COLO829 (cell line): ENCODE data around the gene TTC21A.

Experiments used
- DNase-seq: peaks from one replicate; pipeline ENCODE4 v3.0.0; 2012; ENCODE audit warnings: low spot score

TTC21A gene

DNA sequence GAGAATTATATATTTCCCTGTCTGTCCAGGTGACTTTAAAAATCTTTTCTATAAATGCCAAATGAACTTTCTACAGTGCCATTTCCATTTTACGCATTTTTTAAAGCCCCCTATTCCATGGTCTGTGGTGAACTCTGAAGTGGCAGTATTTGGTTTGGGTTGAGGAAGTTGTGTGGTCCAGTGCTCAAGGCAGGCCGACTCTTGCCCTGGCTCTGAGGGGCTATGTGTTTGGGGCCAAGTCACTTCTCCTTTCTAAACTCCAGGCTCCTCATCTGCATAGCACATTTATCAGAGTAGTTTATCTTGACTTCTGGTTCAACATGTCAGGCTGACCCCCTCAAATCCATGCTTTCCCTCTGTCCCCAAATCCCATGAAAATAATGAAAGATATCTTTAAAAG is 14.1 kb downstream of the TTC21A start:
- no peak for DNase-seq

DNA sequence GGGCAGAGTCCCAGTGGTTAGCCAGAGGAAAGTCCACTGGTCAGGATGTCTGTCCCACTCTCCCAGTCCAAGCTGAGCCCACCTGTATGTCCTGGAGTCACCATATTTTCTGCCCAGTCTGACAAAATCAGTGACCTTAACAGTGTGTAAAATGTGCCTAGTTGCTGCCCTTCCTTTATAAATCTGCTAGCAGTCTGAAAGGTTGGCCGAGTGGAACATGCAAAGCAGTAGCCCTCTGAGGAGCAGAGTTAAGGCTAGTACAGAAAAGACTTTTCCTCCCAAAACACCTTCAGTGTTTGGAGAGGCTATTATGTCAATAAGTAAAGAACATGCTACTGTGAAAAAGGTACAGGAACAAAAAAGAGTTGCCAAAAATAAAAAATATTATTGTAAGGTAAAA is 15.3 kb downstream of the TTC21A start:
- no peak for DNase-seq

DNA sequence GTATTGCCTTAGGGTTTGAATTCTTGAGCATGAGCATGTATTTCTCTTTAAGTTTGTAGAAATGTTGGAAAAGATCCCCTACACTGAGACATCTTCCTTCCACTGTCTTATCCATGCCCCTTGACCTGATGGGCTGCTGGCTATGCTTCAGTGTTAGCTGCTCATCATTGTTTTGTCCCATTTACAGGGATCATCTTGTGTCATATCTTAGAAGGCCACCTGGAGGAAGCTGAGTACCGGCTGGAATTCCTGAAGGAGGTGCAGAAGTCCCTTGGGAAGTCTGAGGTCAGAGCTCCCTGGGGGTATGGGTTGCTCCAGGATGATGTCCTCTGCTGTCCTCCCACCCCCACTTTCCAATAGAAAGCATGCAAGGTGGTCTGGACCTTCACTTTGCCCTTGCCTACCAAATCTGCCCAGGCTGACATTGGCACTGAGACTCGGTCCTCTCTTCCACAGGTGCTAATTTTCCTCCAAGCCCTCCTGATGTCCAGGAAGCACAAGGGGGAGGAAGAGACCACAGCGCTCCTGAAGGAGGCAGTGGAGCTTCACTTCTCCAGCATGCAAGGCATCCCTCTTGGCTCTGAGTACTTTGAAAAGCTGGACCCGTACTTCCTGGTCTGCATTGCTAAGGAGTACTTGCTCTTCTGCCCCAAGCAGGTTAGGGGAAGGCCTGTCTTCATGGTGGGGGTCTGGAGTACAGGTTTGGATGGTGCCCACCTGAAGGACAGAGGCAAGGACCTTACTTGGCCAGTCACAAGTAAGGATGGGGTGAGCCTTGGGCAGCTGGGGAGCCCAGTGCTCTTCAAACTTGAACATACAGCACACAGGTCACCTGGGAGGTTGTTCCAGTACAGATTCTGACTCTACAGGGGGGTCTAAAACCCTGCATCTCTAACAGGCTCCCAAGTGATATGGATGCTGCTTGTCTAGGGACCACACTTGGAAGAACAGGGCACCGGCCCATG is 17.7 kb downstream of the TTC21A start:
- no peak for DNase-seq

DNA sequence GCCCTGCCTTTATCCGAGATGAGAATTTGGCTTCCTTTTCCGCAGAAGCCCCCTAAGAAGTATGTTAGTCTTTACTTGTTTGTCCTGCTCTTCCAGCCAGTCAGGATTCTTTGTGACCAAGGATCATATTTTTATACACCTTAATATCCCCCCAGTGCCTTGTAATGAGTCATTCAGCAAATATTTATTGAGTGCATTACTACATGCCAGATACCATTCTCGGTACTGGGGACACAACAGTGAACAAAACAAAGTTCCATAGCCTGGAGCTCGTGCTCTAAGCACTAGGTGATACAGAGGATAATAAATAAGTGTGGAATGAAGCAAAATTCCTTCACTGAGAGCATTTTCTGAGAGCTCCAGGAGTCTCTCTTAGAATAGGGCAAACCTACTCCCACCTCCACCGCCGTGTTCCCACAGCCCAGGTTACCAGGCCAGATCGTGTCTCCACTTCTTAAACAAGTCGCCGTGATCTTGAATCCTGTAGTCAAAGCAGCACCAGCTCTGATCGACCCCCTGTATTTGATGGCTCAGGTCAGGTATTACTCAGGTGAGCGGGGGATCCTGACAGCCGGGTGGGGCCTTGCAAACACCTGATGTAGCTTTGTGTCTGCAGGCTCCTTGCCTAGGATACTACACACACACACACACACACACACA is 18.5 kb downstream of the TTC21A start:
- DNase-seq, result no peak

DNA sequence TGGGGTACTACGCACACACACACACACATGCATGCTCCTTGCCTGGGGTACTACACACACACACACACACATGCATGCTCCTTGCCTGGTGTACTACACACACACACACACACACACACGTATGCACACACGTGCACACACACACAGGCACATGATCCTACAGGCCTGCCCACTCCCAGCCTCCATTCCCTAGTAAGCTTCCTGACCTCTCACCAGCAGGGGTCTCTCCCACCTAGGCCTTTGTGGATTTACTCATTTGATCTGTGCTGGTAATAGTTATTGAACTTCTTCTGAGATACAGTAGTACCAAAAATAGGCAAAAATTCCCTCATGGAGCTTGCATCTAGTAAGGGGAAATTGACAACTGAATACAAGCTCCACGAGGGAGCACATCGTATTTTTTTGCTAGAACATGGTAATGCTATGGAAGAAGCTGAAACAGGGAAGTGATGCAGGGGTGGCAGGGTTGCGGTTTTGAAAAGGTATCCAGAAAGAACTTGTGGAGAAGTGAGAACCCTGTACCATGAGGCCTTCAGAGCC is 19.1 kb downstream of the TTC21A start:
- no peak for DNase-seq

DNA sequence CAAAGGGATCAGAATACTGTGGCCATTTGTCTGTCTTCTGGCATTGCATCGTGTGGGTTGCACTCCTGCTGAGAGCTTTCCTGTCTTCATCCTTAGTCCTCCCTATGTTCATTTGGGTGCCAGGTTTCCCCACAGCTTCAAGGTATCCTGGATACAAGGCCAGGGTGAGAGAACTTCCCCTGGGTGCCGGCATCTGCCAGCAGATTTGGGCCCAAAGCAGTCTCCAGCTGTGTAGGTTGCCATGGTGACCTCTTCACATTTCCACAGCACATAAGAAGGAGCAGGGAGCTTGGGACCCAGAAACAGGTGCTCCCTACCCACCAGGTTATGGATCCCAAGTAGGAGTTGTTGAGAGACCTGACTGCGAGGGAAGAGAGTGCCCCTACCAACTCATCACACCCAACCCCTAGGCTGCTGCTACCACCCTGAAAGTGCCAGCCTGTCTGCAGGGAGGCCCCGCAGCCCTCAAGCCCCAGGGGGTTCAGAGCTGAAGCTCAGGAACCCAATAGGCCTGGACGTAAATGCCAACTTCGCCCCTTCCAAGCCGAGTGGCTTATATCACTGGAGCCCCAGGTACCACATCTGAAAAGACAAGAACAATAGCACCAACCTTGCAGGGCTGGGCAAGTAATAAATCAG is 19.9 kb downstream of the TTC21A start:
- no peak for DNase-seq

DNA sequence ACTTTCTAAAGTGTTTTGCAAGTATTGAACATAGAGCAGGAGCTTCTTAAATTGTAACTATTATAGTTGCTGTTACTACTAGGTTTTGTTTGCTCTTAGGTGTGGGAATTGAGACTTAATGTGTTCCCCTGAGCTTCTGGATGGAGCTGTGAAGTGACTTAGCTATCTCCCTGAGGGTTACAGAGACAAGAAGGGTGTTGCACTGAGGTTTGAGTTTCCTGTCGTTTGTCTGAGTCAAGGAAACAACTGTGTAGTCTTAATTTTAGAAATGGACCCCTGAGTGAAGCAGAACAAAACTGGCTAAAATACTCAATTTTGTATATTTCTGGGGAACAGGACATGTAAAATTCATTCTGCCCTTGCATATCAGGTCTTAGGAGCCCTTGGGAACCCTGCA is 20.4 kb downstream of the TTC21A start:
- DNase-seq, result no peak

DNA sequence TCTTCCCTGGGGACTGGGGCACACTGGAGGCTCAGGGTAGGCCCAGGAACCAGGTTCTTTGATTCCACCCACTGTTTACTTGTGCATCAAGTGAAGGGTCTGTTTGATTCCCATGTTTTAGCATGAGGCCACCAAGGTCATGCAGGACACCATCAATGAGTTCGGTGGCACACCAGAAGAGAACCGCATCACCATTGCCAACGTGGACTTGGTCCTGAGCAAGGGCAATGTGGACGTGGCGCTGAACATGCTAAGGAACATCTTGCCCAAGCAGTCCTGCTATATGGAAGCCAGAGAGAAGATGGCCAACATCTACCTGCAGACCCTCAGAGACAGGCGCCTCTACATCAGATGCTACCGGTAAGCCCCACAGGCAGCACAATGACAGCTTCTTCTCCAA is 21.5 kb downstream of the TTC21A start:
- DNase-seq, result no peak

DNA sequence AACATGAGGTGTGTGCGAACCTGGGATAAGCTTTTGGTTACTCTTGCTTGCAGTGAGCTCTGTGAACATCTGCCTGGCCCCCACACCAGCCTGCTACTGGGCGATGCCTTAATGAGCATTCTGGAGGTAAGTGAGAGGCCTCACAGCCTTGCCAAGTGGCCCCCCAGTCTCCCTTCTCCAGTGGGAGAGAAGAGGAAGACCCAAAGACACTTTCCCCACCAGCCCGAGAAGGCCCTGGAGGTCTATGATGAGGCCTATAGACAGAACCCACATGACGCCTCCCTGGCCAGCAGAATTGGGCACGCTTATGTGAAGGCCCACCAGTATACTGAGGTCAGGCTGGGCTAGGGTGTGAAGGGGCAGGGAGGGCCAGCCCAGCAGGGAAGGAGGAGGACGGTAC is 22.5 kb downstream of the TTC21A start:
- no peak for DNase-seq

DNA sequence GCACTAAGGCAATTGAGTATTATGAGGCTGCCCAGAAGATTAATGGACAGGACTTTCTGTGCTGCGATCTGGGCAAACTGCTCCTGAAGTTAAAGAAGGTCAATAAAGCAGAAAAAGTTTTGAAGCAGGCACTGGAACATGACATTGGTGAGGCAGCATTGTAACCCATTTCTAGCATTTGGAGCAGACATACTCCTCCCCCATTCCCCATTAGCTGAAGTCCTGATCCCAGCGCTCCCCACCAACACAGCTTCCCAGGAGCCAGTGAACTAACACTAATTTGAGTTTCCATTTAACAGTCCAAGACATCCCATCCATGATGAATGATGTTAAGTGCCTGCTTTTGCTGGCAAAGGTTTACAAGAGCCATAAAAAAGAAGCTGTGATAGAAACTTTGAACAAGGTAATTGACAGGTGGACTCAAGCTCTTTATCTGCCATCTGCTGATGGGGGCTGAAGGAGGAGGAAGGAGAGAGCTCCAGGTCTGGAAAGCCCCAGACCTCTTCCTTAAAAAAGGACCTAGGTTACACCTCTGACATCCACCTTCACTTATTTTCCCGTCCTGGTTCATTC is 23.3 kb downstream of the TTC21A start:
- no peak for DNase-seq

DNA sequence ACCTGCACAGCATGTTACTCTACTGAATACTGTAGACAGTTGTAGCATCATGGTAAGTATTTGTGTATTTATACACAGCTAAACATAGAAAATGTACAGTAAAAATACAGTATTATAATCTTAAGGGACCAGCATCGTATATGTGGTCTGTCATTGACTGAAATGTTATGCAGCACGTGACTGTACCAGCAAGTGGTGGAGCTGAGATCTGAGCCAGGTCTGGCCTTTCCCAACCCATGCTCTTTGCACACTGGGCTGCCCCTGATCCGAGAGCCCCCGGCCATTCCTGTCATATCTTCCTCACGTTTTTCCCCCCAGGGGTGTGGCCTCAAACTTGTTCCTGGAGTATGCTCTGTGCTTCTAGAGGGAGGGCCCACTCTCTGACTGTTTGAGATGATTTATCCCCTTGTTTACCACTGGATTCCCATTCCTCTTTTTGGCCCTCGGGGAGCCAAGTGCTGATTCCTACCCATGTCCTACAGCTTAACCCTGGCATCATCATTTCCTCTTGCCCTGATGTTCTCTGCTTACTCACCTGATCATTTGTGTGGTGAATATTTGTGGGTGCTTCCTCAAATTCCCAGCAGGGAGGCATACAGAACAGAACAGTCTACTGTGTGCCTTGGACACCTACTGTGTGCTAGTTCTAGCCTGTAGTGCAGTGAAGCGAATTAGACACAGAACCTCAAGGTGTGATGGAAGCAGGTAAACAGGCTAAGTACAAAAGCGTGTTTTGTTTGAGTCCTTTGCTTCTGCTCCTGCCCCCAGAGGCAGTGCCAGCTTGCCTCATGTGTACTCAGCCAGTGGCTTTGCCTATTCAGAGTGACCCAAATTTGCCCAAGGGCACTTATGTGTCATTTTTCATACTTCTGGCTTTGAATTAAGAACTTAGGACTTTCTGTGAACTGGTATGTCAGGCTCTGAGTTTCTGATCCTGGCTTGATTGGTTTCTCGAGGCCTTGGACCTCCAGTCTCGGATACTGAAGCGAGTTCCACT is 24.9 kb downstream of the TTC21A start:
- DNase-seq, result no peak

DNA sequence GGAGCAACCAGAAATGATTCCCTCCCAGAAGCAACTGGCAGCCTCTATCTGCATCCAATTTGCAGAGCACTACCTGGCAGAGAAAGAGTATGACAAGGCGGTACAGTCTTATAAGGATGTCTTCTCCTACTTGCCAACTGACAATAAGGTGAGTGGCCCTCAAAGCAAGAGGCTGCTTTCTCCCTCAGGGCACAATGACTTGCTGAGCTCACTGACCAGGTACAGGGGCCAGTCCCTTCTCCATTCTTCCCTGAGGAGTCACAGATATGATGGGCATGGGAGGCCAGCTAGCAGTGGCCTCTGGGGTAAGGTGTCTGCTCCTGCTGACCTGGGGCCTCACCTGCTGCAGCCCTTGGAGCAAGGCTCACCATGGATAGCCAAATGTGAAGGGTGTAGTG is 25.6 kb downstream of the TTC21A start:
- no peak for DNase-seq

DNA sequence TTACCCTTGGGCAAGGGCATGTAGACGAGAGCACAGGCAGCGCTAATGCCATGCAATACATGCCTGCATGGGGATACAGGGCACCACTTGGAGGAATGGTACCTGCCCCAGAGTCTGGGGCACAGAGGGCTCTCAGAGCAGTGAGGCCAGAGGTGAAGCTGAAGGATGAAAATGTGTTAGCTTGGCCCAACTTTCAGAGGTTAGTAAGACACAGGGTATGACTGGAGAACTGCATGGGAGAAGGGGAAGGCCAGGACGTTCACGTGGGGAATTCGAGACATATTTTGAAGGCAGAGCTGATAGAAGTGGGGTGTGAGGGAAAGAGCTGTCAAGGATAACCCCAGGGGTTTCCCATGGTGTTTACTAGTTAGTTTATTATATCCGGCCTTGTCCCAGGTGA is 26.3 kb downstream of the TTC21A start:
- no peak for DNase-seq

DNA sequence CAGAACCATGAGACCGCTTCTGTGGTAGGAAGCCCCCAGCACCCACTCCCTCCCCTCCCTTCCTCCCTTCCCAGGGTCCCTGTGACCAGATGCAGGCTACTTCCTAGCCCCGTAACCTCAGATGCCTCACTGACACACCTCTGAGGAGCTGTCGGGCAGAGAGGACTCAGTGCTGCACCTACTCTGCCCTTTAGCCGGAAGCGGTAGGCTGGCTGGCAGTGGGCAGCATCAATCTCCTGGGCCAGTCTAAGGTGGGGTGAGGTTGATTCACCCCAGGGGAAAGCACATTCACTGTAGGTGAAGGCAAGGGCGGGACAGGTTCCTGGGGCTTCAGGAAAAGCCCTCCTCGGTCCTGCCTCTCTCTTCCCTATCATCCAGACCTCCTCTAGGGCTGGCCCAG is 26.8 kb downstream of the TTC21A start:
- DNase-seq, result no peak

DNA sequence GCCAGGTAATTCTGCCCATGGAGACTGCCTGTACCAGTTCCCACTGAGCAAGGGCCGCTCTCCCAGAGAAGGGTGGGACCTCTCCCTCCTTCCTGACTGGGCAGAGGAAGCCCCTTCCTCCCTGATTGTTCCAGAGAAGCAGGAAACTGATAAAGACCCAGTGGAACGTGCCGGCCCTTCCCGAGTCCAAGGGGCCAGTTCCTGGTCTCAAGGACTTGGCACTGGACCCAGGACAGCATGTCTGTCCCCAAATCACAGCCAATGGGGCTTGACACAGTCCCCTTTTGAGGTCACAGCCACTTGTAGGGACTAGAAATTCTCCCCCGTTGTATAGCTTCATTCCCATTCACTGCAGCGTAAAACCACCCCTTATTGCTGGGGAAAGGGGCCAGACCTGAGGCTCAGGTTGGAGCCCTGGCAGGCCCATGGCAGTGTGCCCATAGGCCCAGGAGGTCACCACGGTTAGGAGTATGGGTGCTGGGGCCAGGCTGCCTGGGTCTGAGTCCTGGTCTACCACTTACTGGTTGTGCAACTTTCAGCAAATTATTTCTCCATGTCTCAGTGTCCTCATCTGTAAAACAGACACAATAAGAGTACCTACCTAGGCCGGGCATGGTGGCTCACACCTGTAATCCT is 27.8 kb downstream of the TTC21A start:
- DNase-seq, result no peak

DNA sequence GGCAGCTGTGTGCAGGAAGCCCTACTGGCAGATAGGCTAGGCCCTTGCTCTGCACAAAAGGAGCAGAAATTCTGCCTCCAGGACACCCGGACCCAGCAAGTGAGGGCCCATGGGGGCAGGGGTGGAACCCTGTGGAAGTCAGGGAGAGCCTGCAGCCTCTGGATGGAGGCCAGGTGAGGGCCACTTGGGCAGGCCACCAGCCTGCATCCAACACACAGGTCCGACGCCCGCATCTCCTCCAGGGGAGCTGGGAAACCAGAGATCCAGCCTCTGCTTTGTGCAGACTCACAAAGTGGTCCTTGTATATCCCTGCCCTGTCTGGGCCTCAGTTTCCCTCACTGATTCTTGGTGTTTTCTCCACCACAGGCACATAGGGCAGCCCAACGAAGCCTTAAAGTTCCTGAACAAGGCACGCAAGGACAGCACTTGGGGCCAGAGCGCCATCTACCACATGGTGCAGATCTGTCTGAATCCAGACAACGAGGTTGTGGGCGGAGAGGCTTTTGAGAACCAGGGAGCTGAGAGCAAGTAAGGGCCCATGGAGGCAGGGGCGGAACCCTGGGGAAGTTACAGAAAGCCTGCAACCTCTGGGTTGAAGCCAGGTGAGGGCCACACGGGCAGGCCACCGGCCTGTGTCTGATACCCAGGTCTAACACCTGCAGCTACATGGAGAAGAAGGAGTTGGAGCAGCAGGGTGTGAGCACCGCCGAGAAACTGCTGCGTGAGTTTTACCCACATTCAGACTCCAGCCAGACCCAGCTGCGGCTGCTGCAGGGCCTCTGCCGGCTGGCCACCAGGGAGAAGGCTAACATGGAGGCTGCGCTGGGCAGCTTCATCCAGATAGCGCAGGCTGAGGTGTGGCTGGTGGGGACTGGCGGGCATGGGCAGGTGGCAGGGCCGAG is 29.3 kb downstream of the TTC21A start:
- DNase-seq, result no peak

DNA sequence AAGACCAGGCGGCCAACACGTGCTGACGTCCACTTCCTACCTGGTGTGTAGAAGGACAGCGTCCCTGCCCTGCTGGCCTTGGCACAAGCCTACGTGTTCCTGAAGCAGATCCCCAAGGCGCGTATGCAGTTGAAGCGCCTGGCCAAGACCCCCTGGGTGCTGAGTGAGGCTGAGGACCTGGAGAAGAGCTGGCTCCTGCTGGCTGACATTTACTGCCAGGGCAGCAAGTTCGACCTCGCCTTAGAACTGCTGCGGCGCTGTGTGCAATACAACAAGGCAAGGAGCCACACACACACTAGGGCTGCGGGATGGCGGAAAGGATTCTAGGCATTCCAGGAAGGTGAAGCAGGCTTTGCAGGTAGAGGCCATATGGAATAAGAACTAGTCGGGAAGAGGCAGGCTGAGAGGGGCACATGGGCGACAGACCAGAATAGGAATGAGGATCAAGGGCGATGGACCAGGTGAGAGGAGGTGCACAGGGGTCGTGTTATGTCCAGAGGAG is 30.0 kb downstream of the TTC21A start:
- no peak for DNase-seq

DNA sequence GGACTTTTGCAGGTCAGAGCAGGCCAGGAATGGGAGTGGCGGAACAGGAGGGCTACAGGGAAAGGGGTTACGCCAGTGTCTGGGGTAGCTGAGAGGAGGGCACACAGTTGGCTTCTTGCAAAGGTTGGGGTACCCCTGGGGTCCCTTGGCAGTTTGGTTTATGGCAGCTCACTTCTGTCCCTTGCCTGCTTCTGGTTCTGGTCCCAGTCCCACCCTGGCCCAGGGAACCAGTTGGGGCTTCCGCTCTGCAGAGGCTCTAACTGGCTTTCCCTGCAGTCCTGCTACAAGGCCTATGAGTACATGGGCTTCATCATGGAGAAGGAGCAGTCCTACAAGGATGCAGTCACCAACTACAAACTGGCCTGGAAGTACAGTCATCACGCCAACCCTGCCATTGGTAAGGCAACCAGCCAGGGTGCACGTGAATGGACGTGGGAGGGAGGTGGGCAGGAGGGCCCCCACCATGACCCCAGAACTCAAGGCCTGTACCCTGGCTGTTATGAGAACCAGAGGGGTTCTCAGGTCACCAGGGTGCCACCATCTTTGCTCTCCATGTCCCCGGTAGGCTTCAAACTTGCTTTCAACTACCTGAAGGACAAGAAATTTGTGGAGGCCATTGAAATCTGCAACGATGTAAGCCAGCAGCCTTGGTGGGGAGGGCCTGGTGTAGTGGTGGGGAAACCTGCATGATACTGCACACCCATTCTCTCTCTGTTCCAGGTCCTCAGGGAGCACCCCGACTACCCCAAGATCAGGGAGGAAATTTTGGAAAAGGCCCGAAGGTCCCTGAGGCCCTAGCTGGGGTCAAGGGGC is 30.7 kb downstream of the TTC21A start:
- DNase-seq, result no peak
